MCF 10A (cell line): ENCODE data around the gene KCNF1. TPM values are rescaled to one million over a fixed set of nuclear protein-coding genes. Genes with fewer than 3 reads are reported as not detected.

Experiments
- BruUV-seq: library from RNA; stranded (reverse); fragments of 400-500 nt; replicated peaks from 2 replicates; lab custom pipeline; 2021; lab: Mats Ljungman, UMichigan
- CTCF ChIA-PET: fragments of 300-600 bp; sonication (Branson Sonifier 250); formaldehyde crosslinking; extraction: SDS; loops from one replicate; lab custom pipeline; 2021; ENCODE audit warnings: antibody characterized with exemption, inconsistent platforms; lab: Yijun Ruan, JAX
- POLR2A ChIA-PET: fragments of 300-600, 350-650 bp; sonication (Branson Sonifier 250); formaldehyde crosslinking; extraction: SDS; loops from one replicate; lab custom pipeline; 2020; ENCODE audit warnings: antibody characterized with exemption, inconsistent platforms; lab: Yijun Ruan, JAX
- DNase-seq: peaks from one replicate; pipeline ENCODE4 v3.0.0-alpha.2; 2018; ENCODE audit not compliant: unreplicated experiment
- H3K27ac Mint-ChIP-seq: one replicate; pipeline ENCODE4 v1.8.0; 2022; ENCODE audit warnings: mild to moderate bottlenecking, low read depth, mixed read lengths; ENCODE audit not compliant: unreplicated experiment
- H3K27me3 Mint-ChIP-seq: one replicate; pipeline ENCODE4 v1.8.0; 2022; ENCODE audit warnings: mixed read lengths; ENCODE audit not compliant: insufficient read depth, unreplicated experiment
- H3K36me3 Mint-ChIP-seq: one replicate; pipeline ENCODE4 v1.8.0; 2022; ENCODE audit warnings: mild to moderate bottlenecking, moderate library complexity, mixed read lengths; ENCODE audit not compliant: insufficient read depth, unreplicated experiment
- H3K4me1 Mint-ChIP-seq: one replicate; pipeline ENCODE4 v1.8.0; 2022; ENCODE audit warnings: mixed read lengths; ENCODE audit not compliant: insufficient read depth, unreplicated experiment
- H3K4me3 Mint-ChIP-seq: one replicate; pipeline ENCODE4 v1.8.0; 2022; ENCODE audit warnings: mild to moderate bottlenecking, moderate library complexity, mixed read lengths; ENCODE audit not compliant: unreplicated experiment
- H3K9me3 Mint-ChIP-seq: one replicate; pipeline ENCODE4 v1.8.0; 2022; ENCODE audit warnings: mixed read lengths; ENCODE audit not compliant: unreplicated experiment
- CTCF ChIP-seq: fragments of 200-600 bp; IDR thresholded peaks from one replicate; pipeline ENCODE4 v1.8.0; 2022; ENCODE audit warnings: antibody characterized with exemption, mild to moderate bottlenecking; ENCODE audit not compliant: unreplicated experiment
- intact Hi-C: fragments of 100-400 bp; cut with micrococcal nuclease; formaldehyde crosslinking; loops from 2 replicates; pipeline ENCODE4 v1.14.1; 2022
- total RNA-seq: library from RNA; stranded (reverse); gene quantifications from 2 replicates; pipeline ENCODE4 v1.2.3, GENCODE V29; 2022

KCNF1 gene
- total RNA-seq, 1 experiment from 2014 or later = not detected

- intact Hi-C loops = no loop called here
- no peak overlapping the region for H3K4me3 Mint-ChIP-seq
- H3K4me1 Mint-ChIP-seq = no peaks in the 10 kb centered on the region
- no peak overlapping the region for H3K27ac Mint-ChIP-seq
- H3K27me3 Mint-ChIP-seq = peaks cover 32% of the 10 kb centered on the region
- TF ChIP-seq CTCF = no peak
- no peaks in the 10 kb centered on the region for H3K36me3 Mint-ChIP-seq
- ChIA-PET CTCF (interaction anchor here (0.7 to 1.1 kb wide), 2 partner anchors 15 kb away, joined by 3 to 4 read pairs; no protein-coding TSS in a partner anchor), POLR2A (interaction anchor here (0.7 kb wide), 1 partner anchor 1751 kb away, joined by 3 read pairs; no protein-coding TSS in a partner anchor)
- BruUV-seq = no TSS peak
- DNase-seq = no peak
- H3K9me3 Mint-ChIP-seq = no peaks in the 10 kb centered on the region
Measured at GRCh38 chr2:10885094-10885860, 26.5 kb upstream of the KCNF1 start.

DNA sequence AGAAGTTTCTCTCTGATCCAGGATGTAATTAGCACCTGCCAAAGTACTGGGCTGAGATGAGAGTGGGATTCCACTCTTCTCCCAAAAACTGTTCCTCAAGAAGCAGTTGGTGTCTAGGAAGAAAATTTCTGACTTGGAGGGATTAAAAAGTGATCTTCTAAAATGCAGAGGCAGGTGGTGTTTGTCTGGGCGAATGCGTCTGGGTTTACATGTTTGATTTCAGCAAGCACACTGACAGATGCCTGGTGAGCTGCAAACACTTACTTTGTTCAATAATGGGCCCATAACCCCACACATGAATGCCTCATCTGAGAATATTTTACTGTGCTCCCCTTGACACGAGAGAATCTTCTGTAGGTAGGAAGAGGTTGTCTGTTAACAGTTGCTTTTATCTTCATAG lies 24.3 kb upstream of the KCNF1 start:
- ChIA-PET CTCF (no interaction called here), POLR2A (no interaction called here)
- no peak for DNase-seq
- BruUV-seq = no TSS peak
- H3K9me3 Mint-ChIP-seq = peaks cover 5% of the 10 kb centered on the region
- H3K27ac Mint-ChIP-seq = no peak overlapping the region
- H3K4me1 Mint-ChIP-seq = no peaks in the 10 kb centered on the region
- H3K36me3 Mint-ChIP-seq = no peaks in the 10 kb centered on the region
- intact Hi-C loops = no loop called here
- TF ChIP-seq CTCF = no peak
- H3K4me3 Mint-ChIP-seq = no peak overlapping the region
- H3K27me3 Mint-ChIP-seq = peaks cover 53% of the 10 kb centered on the region

GRCh38 chr2:10889651-10890215 lies 22.0 kb upstream of the KCNF1 start:
- Mint-ChIP-seq H3K27me3 (peaks cover 74% of the 10 kb centered on the region), H3K4me1 (no peaks in the 10 kb centered on the region), H3K36me3 (no peaks in the 10 kb centered on the region), H3K4me3 (no peak overlapping the region), H3K27ac (no peak overlapping the region), H3K9me3 (peaks cover 8% of the 10 kb centered on the region)
- no TSS peak for BruUV-seq
- intact Hi-C loops = no loop called here
- CTCF ChIA-PET = interaction anchor here (0.7 to 1.5 kb wide), 4 partner anchors 11 to 57 kb away, joined by 4 to 7 read pairs (median 5); no protein-coding TSS in a partner anchor
- peak; percentile 17 for DNase-seq
- no peak for TF ChIP-seq CTCF
- POLR2A ChIA-PET = interaction anchor here (0.6 kb wide), 1 partner anchor 220 kb away, joined by 3 read pairs; no protein-coding TSS in a partner anchor

DNA sequence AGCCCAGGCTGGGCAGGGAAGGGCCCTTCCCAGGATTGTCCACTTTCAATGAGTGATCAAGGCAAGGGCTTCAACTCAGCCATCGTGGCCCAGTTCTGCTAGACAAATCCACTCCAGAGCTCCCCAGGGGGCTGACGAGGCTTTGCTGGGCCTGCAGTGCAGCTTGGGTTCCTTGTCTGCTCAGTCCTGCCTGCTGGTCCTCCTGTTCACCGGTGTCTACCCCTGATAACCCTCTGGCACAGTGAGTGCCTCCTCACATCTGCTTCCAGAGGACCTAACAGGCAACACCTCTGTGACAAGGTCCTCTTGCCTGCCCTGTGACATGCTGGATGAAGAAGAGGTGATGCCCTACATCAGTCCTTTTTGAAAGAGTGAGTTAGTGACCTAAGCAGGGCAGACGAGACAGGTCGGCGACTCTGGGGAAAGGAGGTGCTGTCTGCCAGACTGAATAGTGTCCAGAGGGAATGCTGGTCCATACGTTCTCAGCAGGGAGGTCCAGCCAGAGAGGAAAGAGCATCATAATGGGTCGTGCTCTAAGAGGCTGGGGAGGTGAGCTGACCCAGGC lies 20.9 kb upstream of the KCNF1 start:
- no peak overlapping the region for H3K4me3 Mint-ChIP-seq
- H3K27ac Mint-ChIP-seq = no peak overlapping the region
- ChIA-PET CTCF (interaction anchor here (0.8 to 1.5 kb wide), 2 partner anchors 10 to 32 kb away, joined by 3 to 7 read pairs; no protein-coding TSS in a partner anchor), POLR2A (no interaction called here)
- intact Hi-C loops = no loop called here
- H3K27me3 Mint-ChIP-seq = peaks cover 71% of the 10 kb centered on the region
- no peak for DNase-seq
- BruUV-seq = no TSS peak
- TF ChIP-seq CTCF = no peak
- no peaks in the 10 kb centered on the region for H3K4me1 Mint-ChIP-seq
- peaks cover 8% of the 10 kb centered on the region for H3K9me3 Mint-ChIP-seq
- no peaks in the 10 kb centered on the region for H3K36me3 Mint-ChIP-seq
